HG02840 (cell line): ENCODE measurements around the gene COL9A3.

Experiments used
- ATAC-seq: cut with Tn5 transposase; IDR thresholded peaks from one replicate; pipeline ENCODE4 v1.9.1; 2021; ENCODE audit warnings: mild to moderate bottlenecking, moderate library complexity, moderate number of reproducible peaks; ENCODE audit not compliant: unreplicated experiment, low FRiP score

COL9A3 gene

DNA sequence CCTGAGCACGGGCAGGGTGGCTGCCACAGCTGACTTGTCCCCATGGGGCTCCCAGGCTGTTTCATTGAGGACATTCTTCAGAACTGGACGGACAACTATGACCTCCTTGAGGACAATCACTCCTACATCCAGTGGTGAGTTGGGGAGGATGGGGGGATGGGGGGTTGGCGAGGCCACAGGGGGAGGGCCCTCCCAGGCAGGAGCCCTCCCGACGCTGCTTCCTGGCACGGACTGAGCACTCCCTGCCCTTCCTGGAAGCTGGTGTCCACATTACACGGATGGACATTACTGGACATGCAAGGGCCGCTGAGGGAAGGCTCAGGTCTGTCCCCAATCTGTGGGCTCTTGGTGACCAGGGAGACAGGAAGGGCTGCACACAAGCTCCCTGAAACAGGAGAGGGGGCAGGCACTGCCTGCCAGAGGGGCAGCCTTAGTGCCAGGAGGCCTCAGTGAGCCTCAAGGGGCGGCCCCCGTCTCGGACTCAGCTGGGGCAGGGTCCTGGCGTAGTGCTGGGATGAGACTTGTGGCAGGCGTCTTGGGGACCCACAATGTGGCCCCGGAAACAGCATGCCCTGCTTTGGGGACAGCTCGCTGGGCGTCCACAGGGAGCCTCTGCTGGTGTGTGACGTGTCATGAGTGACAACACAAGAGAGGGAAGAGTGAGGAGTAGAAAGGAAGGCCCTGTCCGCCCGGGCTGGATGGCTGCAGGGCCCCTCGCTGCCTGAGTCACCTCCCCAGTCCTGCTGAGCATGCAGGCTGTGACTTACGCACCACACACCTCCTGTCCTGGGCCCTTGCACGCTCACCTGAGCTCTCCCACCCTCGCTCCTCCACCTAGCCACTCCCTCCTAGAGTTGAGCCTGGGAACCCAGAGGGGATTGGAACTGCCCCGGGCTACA lies 7.1 kb upstream of the COL9A3 start:
- ATAC-seq = no peak

GRCh38 chr20:62811320-62811719 lies 5.5 kb upstream of the COL9A3 start:
- ATAC-seq = no peak

- ATAC-seq = no peak
These were observed 5.1 kb upstream of the COL9A3 start for GRCh38 chr20:62811720-62812119.

DNA sequence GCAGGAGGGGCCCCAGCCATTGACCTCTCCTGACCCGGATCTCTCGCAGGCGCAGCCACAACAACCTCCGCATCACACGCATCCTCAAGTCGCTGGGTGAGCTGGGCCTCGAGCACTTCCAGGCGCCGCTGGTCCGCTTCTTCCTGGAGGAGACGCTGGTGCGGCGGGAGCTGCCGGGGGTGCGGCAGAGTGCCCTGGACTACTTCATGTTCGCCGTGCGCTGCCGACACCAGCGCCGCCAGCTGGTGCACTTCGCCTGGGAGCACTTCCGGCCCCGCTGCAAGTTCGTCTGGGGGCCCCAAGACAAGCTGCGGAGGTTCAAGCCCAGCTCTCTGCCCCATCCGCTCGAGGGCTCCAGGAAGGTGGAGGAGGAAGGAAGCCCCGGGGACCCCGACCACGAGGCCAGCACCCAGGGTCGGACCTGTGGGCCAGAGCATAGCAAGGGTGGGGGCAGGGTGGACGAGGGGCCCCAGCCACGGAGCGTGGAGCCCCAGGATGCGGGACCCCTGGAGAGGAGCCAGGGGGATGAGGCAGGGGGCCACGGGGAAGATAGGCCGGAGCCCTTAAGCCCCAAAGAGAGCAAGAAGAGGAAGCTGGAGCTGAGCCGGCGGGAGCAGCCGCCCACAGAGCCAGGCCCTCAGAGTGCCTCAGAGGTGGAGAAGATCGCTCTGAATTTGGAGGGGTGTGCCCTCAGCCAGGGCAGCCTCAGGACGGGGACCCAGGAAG lies 4.5 kb upstream of the COL9A3 start:
- ATAC-seq = no peak

DNA sequence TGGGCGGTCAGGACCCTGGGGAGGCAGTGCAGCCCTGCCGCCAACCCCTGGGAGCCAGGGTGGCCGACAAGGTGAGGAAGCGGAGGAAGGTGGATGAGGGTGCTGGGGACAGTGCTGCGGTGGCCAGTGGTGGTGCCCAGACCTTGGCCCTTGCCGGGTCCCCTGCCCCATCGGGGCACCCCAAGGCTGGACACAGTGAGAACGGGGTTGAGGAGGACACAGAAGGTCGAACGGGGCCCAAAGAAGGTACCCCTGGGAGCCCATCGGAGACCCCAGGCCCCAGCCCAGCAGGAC lies 4.0 kb upstream of the COL9A3 start:
- ATAC-seq = no peak

GRCh38 chr20:62813588-62813987 lies 3.3 kb upstream of the COL9A3 start:
- ATAC-seq = no peak

DNA sequence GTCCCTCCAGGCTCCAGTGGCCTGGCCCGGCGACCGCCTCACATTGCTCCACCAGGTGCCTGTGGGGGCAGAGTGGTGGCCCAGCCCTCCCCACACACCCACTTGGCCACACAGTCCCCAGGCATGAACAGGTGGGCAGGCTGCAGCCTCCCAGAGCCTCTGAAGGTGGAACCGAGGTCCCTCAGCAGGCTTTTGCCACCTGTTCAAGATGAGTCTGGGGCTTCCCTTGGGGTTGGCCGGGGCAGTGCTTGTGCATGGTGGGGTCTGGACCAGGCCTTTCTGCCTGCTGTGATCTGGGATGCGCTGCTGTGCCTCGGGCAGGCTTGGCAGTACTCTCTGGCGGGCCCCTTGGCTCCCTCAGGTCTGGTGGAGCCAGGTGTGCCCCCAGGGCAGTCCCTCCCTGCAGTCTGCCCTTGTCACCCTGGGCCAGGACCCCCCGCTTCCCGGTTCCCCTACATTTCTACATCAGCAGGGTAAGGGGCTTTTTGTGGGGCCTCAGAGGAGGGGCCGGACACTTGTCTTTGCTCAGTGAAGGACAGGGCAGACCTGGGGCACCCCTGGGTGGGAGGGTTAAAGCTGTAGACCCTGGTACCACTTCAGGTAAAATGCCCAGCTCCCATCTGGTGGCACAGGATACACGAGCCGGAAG lies 2.7 kb upstream of the COL9A3 start:
- ATAC-seq = no peak

DNA sequence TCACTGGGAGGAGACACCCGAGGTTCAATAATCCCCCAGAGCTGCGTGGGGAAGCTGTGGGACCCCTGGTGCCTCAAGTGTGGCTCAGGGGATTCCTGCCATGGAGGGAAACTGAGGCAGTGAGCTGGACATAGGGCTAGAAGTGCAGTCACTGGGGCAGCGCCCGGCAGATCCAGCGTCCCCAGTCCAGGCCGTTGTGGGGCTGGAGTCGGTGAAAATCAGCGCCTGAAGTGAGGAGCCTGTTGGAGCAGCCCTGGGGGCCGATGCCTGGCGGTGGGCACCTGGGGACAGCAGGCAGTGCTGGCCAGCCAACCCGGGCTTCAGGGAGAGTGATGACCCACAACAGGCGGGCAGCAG lies 2.2 kb upstream of the COL9A3 start:
- no peak for ATAC-seq

- ATAC-seq = no peak
These were observed 1.5 kb upstream of the COL9A3 start for GRCh38 chr20:62815066-62815991.

- ATAC-seq = no peak
These were observed 593 bp upstream of the COL9A3 start for GRCh38 chr20:62816031-62816883.

DNA sequence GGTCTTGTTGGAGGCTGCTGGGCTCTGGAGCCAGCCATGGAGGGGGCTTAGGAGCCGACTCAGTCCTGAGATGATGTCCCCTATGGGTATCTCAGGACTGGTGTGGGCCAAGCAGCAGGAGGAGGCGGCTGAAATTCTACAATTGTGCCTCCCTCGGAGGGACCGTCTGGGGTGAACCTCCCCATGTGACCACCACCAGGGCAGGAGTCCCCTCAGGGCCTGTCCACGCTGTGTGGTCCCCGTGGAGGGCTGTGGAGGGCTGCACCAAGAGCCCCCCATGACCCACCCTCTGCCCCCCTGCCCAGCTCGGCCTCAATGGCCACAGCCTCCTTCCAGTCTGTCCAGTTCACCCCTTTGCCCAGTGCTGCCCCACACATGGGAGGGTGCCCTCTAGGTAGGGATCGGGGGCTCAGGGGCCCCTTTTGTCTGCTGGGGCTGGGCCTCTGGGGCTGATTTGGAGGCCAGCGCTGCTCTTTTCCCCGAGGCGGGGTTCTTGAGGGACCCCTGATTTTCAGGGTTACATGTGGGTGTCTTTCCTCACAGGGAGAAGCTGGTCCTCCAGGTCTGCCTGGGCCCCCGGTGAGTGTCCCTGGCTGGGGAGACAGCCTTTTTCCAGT lies 1.2 kb downstream of the COL9A3 start:
- ATAC-seq = no peak

DNA sequence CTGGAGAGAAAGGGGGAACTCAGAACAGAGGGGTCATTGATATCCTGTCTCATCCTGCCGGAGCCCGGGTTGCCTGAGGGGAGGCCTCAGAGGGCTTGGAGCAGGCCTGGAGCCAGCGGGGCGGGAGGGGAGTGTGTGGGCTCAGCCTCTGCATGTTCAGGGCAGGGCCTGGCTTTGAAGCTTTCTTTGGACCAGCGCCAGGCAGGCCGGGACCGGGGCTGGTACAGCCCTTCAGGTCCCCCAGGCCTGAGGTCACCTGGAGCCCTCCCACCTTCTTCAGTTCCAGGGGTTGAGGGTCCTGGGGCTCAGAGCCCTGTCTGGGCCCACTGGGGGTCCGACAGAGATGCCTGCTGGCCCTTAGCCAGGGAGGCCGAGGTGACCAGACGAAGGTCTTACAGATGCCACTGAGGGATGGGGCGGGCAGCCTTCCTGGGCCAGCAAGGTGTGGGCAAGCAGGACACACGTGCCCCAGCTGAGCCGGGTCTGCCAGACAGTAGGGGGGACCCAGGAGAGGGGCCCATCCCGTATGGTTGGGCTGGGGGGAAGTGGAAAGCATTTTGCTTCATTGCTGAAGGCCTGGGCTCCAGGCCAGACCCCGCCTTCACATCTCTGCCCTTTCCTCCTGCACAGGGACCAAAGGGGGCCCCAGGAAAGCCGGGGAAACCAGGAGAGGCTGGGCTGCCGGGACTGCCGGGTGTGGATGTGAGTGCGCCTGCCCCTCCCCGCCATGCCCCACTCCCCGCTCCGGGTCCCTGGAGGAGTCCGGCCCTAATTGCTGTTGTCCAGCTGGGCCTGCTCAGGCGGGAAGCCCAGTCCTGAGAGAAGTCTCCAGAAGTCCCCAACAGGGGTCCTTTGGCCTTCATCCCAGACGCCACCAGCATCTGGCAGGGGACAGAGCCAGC lies 2.0 kb downstream of the COL9A3 start:
- ATAC-seq = no peak

DNA sequence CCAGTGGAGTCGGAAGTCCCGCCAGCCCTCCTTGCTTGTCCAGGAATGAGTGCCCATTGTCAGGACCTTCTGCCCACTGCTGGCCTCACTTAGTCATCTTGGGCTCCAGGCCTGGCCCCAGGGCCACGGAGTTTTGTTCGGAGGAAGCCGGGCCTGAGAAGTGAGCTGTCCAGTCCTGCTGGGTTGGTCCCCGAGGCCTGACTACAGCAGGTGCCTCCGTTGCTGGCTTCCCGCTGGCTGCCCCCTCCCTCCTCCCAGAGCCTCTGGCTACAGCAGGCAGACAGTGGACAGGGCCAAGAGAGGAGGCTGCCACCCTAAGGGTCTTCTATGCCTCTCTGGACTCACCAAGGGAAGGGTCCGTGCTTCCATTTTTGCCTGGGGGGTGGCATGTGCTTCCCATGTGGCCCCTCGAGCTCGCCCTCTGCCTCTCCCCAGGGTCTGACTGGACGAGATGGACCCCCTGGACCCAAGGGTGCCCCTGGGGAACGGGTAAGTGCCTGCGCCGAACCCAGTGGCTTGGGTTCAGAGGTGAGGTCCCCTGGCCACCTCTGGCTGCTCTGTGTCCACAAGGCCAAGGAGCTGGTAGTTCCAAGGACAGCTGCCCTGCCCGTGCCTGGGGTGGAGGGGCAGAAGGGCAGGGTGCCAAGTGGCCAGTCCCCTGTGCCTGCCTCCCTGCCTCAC lies 2.8 kb downstream of the COL9A3 start:
- no peak for ATAC-seq

- ATAC-seq = no peak
These were observed 3.5 kb downstream of the COL9A3 start for GRCh38 chr20:62820208-62820961.

- no peak for ATAC-seq
These were observed 4.3 kb downstream of the COL9A3 start for GRCh38 chr20:62820962-62821725.

DNA sequence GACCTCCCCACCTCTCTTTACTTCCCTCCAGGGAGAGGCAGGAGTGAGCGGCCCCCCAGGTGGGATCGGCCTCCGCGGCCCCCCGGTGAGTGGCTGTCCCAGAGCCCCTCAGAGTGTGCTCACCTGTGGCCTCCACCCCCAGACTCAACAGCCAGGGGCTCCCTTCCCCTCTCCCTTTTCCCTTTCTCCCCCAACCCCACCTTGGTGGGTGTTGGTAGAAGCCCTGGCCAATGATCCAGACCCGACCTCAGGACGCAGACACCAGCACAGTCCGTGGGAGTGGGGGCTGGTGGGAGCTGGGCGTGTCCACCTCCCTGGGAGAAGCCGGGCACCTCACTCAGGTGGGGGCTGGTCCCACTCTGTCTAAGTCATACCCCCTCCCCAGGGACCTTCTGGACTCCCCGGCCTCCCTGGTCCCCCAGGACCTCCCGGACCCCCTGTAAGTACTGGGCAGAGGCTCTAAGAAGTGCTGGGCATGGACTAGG lies 4.9 kb downstream of the COL9A3 start:
- no peak for ATAC-seq
